Neuron (in vitro differentiated cells): ENCODE measurements around the gene WASL.
"Not testable (repeated sequence)": the region's sequence is repeated elsewhere in the genome, so short reads cannot be mapped to it uniquely, and the experiment has no call there.

ENCODE experiments used
- H2AFZ ChIP-seq: one replicate; pipeline ENCODE4 v1.6.1; 2013; ENCODE audit warnings: low read depth, mild to moderate bottlenecking, inconsistent platforms, low read length, moderate library complexity
- H3K27me3 ChIP-seq: one replicate; pipeline ENCODE4 v1.6.1; 2013; ENCODE audit warnings: low read length; ENCODE audit not compliant: insufficient read depth
- H3K36me3 ChIP-seq: one replicate; pipeline ENCODE4 v1.6.1; 2013; ENCODE audit warnings: low read length; ENCODE audit not compliant: insufficient read depth
- H3K4me1 ChIP-seq: one replicate; pipeline ENCODE4 v1.6.1; 2013; ENCODE audit warnings: low read length; ENCODE audit not compliant: insufficient read depth
- H3K4me3 ChIP-seq: 2 replicates; pipeline ENCODE4 v1.5.1; 2013; ENCODE audit warnings: mild to moderate bottlenecking, low read length, moderate library complexity
- H3K9me3 ChIP-seq: one replicate; pipeline ENCODE4 v1.6.1; 2013; ENCODE audit warnings: low read length

WASL gene

DNA sequence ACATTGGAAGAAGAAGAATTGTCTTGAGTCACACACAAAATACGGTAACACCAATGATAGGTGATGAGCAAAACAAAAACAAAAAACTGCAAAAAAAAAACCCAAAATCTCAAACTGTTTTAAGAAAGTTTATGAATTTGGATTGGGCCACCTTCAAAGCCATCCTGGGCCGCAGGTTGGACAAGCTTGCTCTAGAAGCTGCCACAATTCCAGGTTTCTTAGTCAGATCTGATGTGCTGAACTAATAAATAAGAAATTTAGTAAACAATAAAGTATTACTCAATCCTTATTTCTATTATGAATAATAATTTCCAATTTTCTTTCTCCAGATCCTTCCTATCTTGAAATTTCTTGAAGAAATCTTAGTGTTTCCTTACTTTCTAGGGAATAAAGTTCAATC lies 10.0 kb downstream of the WASL start:
- H3K4me1 ChIP-seq: no peaks in the 10 kb centered on the region
- no peaks in the 10 kb centered on the region for H3K36me3 ChIP-seq
- H3K27me3 ChIP-seq: no peaks in the 10 kb centered on the region
- H3K4me3 ChIP-seq: no peak overlapping the region
- H2AFZ ChIP-seq: no peak overlapping the region
- peaks cover 2% of the 10 kb centered on the region for H3K9me3 ChIP-seq

DNA sequence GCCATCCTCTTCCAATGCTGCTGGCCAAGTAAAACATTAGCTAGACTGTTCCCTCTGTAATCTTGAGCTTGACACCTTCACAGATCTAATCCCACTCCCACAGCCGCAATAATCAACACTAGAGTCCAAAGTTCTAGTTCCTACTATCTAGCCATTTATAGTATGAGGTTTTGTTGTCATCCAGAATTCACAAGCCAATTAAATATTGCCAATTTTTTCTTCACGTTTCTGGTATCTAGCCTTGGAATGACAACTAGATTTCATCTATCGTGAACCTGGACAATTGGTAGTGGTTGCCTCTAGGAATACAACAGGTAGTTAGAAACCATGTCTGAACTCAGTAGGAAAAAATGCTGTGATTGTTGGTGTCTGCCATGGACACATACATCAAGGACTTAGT lies 10.4 kb downstream of the WASL start:
- Histone ChIP-seq H2AFZ (no peak overlapping the region), H3K27me3 (no peaks in the 10 kb centered on the region), H3K4me1 (no peaks in the 10 kb centered on the region), H3K9me3 (peaks cover 2% of the 10 kb centered on the region), H3K36me3 (no peaks in the 10 kb centered on the region), H3K4me3 (no peak overlapping the region)

DNA sequence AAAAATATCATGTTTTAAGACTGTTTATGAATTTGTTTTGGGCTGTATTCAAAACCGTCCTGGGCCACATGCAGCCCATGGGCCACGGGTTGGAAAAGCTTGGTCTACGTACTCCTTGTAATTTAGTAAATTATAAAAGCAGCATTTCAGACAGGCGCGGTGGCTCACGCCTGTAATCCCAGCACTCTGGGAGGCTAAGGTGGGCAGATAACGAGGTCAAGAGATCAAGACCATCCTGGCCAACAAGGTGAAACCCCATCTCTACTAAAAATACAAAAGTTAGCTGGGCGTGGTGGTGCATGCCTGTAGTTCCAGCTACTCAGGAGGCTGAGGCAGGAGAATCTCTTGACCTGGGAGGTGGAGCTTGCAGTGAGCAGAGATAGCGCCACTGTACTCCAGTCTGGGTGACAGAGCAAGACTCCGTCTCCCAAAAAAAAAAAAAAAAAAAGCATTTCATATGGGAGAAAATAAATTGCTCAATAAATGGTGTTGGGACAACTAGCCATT lies 11.6 kb downstream of the WASL start:
- H3K27me3 ChIP-seq, H3K36me3 ChIP-seq, H3K9me3 ChIP-seq, H2AFZ ChIP-seq, H3K4me1 ChIP-seq, H3K4me3 ChIP-seq: not testable (repeated sequence)

DNA sequence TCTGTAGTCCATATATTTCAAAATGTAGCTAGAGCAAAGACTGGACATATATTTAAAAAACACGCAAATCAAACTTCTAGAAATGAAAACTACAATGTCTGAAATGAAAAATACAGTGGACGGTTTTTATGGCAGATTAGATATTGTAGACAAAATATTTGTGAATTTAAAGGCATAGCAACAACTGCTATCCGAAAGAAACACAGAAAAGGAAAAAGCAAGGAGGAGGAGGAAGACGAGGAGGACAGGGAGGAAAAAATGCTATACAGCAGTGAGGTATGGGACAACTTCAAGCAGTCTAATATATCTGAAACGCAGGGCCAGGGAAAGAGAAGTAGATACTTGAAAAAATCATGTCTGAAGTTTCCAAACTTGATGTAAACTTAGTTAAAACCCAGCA lies 13.3 kb downstream of the WASL start:
- no peak overlapping the region for H2AFZ ChIP-seq
- peaks cover 2% of the 10 kb centered on the region for H3K9me3 ChIP-seq
- no peaks in the 10 kb centered on the region for H3K27me3 ChIP-seq
- H3K4me1 ChIP-seq: no peaks in the 10 kb centered on the region
- no peak overlapping the region for H3K4me3 ChIP-seq
- H3K36me3 ChIP-seq: no peaks in the 10 kb centered on the region

DNA sequence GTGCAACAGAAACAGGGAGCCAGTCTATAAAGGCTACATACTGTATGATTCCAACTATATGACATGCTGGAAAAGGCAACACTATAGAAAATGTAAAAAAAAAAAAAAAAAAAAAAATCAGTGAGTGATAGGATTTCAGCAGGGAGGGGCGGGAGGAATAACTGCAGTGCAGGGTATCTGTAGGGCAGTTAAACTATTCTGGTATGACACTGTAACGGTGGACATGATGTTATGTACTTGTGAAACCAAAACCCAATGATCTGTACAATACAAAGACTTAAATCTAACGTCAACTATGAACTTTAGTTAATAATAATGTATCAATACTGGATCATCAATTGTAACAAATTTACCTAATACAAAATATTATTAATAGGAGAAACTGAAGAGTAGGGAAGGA lies 14.3 kb downstream of the WASL start:
- Histone ChIP-seq H3K4me1 (no peaks in the 10 kb centered on the region), H3K27me3 (no peaks in the 10 kb centered on the region), H3K4me3 (no peak overlapping the region), H3K9me3 (peaks cover 2% of the 10 kb centered on the region), H3K36me3 (no peaks in the 10 kb centered on the region), H2AFZ (no peak overlapping the region)

DNA sequence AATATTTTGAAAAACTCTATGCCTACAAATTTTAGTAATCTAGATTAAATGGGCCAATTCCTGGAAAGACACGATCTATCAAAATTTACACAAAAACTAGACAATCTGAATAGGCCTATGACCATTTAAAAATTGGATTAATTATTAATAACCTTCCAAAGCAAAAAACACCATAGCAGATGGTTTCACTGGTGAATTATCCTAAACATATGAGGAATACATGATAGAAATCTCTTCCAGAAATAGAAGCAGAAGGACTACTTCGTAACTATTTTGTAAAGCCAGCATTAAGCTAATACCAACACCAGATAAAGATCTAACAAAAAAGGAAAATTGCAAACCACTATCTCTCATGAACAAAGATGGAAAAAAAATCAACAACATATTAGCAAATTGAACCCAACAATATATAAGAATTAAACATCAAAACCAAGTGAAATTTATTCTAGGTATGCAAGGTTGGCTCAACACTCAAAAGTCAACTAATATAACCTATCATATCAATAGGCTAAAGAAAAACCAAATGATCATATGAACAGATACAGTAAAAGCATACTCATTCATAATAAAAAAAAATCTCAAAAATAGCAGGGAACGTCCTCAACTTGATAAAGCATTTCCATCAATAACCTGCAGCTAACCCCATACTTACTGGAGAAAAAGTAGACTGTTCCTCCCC lies 16.3 kb downstream of the WASL start:
- Histone ChIP-seq H3K36me3 (no peaks in the 10 kb centered on the region), H3K27me3 (no peaks in the 10 kb centered on the region), H3K4me1 (no peaks in the 10 kb centered on the region)

DNA sequence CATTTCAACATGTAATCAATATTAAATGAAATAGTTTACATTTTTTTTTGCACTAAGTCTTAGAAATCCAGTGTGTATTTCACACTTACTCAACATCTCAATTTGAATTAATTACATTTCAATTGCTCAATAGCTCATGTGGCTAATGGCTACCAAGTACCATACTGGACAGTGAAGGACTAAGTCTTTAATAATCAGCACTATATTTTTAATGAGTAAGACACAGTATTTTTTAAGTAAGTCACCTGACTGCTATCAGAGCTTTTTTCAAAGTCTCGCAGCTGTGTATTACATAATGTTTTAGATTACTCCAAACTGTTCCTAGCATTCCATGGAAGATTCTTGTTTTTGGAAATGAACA lies 19.6 kb downstream of the WASL start:
- H3K9me3 ChIP-seq: no peaks in the 10 kb centered on the region
- no peaks in the 10 kb centered on the region for H3K36me3 ChIP-seq
- H2AFZ ChIP-seq: no peak overlapping the region
- H3K27me3 ChIP-seq: no peaks in the 10 kb centered on the region
- peaks cover 3% of the 10 kb centered on the region for H3K4me1 ChIP-seq
- no peak overlapping the region for H3K4me3 ChIP-seq

More for the DNA sequence above, 16.3 kb downstream of the WASL start:
- H3K4me3 ChIP-seq: no peak overlapping the region
- H2AFZ ChIP-seq: no peak overlapping the region
- H3K9me3 ChIP-seq: peaks cover 2% of the 10 kb centered on the region

DNA sequence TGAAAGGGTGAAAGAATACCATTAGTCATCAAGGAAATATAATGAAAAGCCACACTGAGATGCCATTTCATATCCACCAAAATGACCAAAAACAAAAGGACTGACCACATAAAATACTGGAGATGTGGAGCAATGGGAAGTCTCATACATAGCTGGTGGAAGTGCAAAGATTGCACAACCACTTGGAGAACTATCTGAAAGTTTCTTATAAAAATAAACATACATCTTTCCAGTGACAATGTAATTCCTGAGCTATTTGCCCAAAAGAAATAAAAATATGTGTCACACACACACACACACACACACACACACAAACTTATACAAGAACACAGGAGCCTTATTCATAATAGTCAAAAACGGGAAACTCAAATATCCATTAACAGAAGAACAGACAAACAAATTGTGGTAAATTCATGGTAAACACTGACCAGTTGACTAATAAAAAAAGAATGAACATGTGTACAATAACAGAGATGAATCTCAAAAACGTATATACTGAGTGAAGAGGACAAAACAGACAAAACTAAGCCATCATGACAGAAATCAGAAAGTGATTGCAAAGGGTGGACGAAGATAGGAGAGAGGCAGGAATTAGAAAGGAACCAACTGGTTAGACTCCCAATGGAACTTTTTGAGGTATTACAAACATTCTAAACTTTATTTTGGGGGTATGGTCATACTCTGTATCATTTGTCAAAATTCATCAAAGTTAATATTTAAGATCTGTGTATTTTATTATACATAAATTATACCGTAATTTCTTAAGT lies 21.5 kb downstream of the WASL start:
- Histone ChIP-seq H3K4me1 (peaks cover 3% of the 10 kb centered on the region), H2AFZ (no peak overlapping the region), H3K4me3 (no peak overlapping the region), H3K36me3 (no peaks in the 10 kb centered on the region), H3K27me3 (no peaks in the 10 kb centered on the region), H3K9me3 (no peaks in the 10 kb centered on the region)

DNA sequence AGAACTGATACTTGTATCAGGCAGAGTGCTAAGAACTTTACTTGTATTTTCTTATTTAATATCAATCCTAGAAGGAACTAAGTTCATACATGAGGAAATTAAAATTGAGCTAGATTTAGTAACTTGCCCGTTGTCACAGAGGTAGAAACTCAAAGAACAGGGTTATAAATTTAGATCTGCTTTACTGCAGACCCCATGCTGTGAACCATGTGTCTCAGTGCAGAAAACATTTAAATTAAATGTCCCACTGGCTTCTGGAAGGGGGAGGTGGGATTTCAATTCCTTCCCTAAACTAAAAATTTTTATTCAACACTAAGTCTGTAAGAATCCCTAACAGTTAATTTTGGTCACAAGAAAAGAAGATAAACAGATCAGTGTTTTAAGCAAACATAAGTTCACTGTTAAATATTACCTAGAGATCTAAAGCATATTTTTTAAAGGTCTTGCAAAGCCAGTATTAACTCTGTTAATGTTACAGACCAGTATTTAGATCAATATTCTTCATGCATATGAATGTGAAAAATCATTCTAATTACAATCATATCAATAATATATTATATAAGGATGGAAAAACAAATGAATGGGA lies 23.1 kb downstream of the WASL start:
- H2AFZ ChIP-seq: no peak overlapping the region
- H3K27me3 ChIP-seq: no peaks in the 10 kb centered on the region
- H3K4me3 ChIP-seq: no peak overlapping the region
- H3K4me1 ChIP-seq: peaks cover 3% of the 10 kb centered on the region
- no peaks in the 10 kb centered on the region for H3K9me3 ChIP-seq
- H3K36me3 ChIP-seq: no peaks in the 10 kb centered on the region

DNA sequence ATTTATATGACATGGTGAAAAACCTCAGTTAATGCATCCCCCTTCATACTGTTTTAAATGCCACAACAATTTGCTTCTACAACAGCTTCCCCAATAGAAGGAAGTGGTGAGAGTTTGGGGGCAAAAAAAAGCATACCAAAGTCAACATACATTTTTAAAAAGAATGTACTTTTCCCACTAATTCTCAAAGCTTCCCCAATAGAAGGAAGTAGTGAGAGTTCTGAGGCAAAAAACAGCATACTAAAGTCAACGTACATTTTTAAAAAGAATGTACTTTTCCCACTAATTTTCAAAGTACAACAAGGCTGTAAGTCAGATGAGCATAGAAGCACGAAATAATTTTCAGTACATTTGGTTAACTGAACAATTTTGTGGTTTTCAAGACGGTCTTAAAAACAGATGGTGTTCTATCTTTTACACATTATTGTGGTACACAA lies 24.0 kb downstream of the WASL start:
- H3K4me1 ChIP-seq: peaks cover 3% of the 10 kb centered on the region
- H2AFZ ChIP-seq: no peak overlapping the region
- H3K9me3 ChIP-seq: no peaks in the 10 kb centered on the region
- no peaks in the 10 kb centered on the region for H3K27me3 ChIP-seq
- H3K36me3 ChIP-seq: no peaks in the 10 kb centered on the region
- no peak overlapping the region for H3K4me3 ChIP-seq

DNA sequence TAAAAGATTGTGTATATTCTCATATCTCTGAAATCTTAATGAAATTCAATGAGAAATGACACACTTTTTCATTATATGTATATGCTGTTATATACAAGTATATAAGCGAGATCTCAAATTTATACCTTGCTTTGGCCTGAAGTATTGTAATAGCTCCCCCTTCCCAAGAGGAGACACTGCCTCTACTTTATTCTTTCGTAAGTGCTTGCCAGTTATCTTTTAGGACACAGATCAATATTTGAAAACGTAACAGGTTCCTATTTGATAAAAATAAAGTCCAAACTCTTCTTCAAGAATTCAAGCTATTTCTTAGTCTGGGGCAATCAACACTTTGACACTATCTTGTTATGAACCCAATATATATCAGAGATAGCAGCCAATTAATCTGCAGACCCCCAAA lies 24.9 kb downstream of the WASL start:
- peaks cover 3% of the 10 kb centered on the region for H3K4me1 ChIP-seq
- no peaks in the 10 kb centered on the region for H3K27me3 ChIP-seq
- H3K36me3 ChIP-seq: no peaks in the 10 kb centered on the region
- H2AFZ ChIP-seq: no peak overlapping the region
- H3K4me3 ChIP-seq: no peak overlapping the region
- no peaks in the 10 kb centered on the region for H3K9me3 ChIP-seq

DNA sequence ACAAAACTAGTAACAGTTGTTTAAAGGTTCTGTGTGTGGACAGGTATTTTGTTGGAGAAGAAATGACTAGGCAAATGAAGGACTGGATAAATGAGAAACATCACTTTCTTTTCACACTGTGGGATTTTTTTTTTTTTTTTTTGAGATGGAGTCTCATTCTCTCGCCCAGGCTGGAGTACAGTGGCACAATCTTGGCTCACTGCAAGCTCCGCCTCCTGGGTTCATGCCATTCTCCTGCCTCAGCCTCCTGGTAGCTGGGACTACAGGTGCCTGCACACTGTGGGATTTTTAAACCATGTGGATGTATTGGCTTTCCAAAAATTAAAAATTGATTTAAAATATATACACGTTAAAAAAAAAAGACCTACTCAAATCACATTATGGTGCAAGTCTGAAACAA lies 28.3 kb downstream of the WASL start:
- not testable (repeated sequence) for H3K27me3 ChIP-seq, H3K9me3 ChIP-seq, H3K36me3 ChIP-seq, H3K4me3 ChIP-seq, H2AFZ ChIP-seq, H3K4me1 ChIP-seq

DNA sequence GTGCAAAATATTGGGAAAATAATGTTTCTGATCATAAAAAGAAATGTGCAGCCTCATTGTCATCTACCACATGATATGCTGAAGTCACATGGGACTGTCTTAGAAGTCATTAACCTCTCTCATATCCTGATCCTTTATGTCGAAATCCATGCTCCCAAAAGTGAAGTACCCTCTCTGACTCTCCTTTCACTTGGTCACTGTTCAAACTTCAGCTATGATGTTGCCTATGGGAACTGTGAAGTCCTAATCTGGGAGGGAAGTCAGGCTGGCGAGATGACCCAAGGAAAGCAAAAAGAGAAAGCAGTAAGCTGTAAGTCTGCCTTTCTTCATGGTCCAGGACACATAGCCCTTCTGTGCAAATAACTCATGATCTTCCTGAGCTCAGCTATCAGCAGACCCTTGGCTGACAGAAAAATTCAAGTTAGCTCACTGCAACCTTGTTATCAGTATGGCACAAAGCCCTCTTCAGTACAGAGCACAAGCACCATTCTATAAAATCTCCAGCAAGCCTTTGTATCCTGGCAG lies 29.5 kb downstream of the WASL start:
- Histone ChIP-seq H3K4me3 (no peak overlapping the region), H2AFZ (no peak overlapping the region), H3K36me3 (no peaks in the 10 kb centered on the region), H3K27me3 (no peaks in the 10 kb centered on the region), H3K9me3 (no peaks in the 10 kb centered on the region), H3K4me1 (no peaks in the 10 kb centered on the region)
